ENCODE measurements around the gene OTUD3. TPM values are rescaled to one million over a fixed set of nuclear protein-coding genes. Genes with fewer than 3 reads are reported as not detected.

Gene OTUD3
- total and polyA plus RNA-seq, 9 of the 15 experiments (the other 6 are each of a cell fraction or from before 2014, with no cell fraction given) = 2.0 to 16.6 (median 11.0) TPM

DNA sequence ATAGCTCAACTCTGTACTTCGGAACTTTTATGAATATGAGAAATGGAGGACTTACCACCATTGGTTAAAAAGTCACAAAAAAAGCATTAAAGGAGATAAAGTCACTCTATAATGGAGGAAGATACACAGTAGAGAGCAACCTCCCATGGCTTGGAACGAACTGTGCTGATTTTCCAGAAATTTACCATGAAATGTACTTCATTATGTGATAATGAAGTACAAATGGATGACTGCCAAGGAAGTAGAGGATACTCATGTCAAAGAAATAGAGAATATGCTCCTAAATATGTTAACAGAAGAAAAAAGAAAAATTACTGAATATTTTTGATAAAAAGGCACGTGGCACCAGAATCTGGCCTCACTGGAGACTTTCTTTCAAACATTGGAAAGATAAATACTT is 64.8 kb downstream of the OTUD3 start:
- ChIA-PET POLR2A (interaction anchor here (0.5 to 0.6 kb wide), 2 partner anchors 131 to 210 kb away, joined by 3 read pairs; no protein-coding TSS in a partner anchor), CTCF (ENCODE audit: low intra/inter-chr PET ratio) (no interaction called here)
- Histone ChIP-seq H2AFZ (ENCODE audit: low read depth, low read length) (no peak overlapping the region), H3K9me3 (replicated peaks; ENCODE audit: control insufficient read depth, insufficient read depth, low read depth, low read length) (no peaks in the 10 kb centered on the region), H3K4me2 (ENCODE audit: insufficient read depth, low read length) (no peak overlapping the region), H3K4me3 (no peak overlapping the region), H3K27ac (ENCODE audit: extremely low read depth, low read depth, low read length) (no peak overlapping the region), H4K20me1 (replicated peaks; ENCODE audit: control insufficient read depth, insufficient read depth, low read length) (no peaks in the 10 kb centered on the region), H3K36me3 (ENCODE audit: control insufficient read depth, insufficient read depth, low read length) (no peaks in the 10 kb centered on the region), H3K27me3 (ENCODE audit: control insufficient read depth in 2 of 2, insufficient read depth in 2 of 2, low read length in 2 of 2) (peaks cover 8 to 22% of the 10 kb centered on the region in 2 experiments), H3K79me2 (ENCODE audit: control insufficient read depth, insufficient read depth, low read length) (no peaks in the 10 kb centered on the region), H3K9ac (ENCODE audit: insufficient read depth in 1 of 2, low read depth in 2 of 2, low read length in 2 of 2) (no peak overlapping the region), H3K9me1 (ENCODE audit: control insufficient read depth, insufficient read depth, low read length) (no peaks in the 10 kb centered on the region), H3K4me1 (replicated peaks in 1 of 2; ENCODE audit: control insufficient read depth in 2 of 2, insufficient read depth in 2 of 2, low read length in 2 of 2) (no peaks in the 10 kb centered on the region)
- BruUV-seq (replicated peaks) = no TSS peak
- intact Hi-C loops (cut with micrococcal nuclease) (no loop called here), in situ Hi-C loops (cut with MboI) (no loop called here)
- ATAC-seq (no peak), DNase-seq (ENCODE audit: extremely low read depth in 1 of 4, low spot score in 3 of 4) (no peak), FAIRE-seq (no peak)
- 2% methylated on average over 3 of the region's 3 CpGs for WGBS (ENCODE audit: insufficient coverage, low coverage, missing lambda C conversion rate)
- TF ChIP-seq ZBTB5 (IDR thresholded peaks at IDR 0.05) (no peak), TEAD4 (IDR thresholded peaks at IDR 0.05; ENCODE audit: low read length) (no peak), TEAD4 (CRISPR knock-in tag; IDR thresholded peaks at IDR 0.05; ENCODE audit: borderline replicate concordance) (no peak), PHB2 (IDR thresholded peaks at IDR 0.05; ENCODE audit: low read depth) (no peak), ESRRB (CRISPR knock-in tag; IDR thresholded peaks at IDR 0.05; ENCODE audit: borderline replicate concordance) (no peak), ZNF76 (CRISPR knock-in tag; IDR thresholded peaks at IDR 0.05; ENCODE audit: borderline replicate concordance) (no peak), ZNF197 (CRISPR knock-in tag; IDR thresholded peaks at IDR 0.05; ENCODE audit: low read depth) (no peak), GTF2A2 (tag; IDR thresholded peaks at IDR 0.05) (no peak), LEF1 (IDR thresholded peaks at IDR 0.05) (no peak), FOXK1 (CRISPR knock-in tag; IDR thresholded peaks at IDR 0.05; ENCODE audit: borderline replicate concordance) (no peak), RBFOX2 (IDR thresholded peaks at IDR 0.05; ENCODE audit: low read depth, low read length) (no peak), OTX1 (CRISPR knock-in tag; IDR thresholded peaks at IDR 0.05) (no peak), CREB5 (CRISPR knock-in tag; IDR thresholded peaks at IDR 0.05) (no peak), ARID2 (IDR thresholded peaks at IDR 0.05) (no peak), FOS (IDR thresholded peaks at IDR 0.05; ENCODE audit: extremely low read depth, insufficient read length) (no peak)
- TF ChIP-seq, protein P1, sequence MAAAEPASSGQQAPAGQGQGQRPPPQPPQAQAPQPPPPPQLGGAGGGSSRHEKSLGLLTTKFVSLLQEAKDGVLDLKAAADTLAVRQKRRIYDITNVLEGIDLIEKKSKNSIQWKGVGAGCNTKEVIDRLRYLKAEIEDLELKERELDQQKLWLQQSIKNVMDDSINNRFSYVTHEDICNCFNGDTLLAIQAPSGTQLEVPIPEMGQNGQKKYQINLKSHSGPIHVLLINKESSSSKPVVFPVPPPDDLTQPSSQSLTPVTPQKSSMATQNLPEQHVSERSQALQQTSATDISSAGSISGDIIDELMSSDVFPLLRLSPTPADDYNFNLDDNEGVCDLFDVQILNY (CRISPR knock-in tag; IDR thresholded peaks at IDR 0.05) = no peak
- TF ChIP-seq, protein P2, sequence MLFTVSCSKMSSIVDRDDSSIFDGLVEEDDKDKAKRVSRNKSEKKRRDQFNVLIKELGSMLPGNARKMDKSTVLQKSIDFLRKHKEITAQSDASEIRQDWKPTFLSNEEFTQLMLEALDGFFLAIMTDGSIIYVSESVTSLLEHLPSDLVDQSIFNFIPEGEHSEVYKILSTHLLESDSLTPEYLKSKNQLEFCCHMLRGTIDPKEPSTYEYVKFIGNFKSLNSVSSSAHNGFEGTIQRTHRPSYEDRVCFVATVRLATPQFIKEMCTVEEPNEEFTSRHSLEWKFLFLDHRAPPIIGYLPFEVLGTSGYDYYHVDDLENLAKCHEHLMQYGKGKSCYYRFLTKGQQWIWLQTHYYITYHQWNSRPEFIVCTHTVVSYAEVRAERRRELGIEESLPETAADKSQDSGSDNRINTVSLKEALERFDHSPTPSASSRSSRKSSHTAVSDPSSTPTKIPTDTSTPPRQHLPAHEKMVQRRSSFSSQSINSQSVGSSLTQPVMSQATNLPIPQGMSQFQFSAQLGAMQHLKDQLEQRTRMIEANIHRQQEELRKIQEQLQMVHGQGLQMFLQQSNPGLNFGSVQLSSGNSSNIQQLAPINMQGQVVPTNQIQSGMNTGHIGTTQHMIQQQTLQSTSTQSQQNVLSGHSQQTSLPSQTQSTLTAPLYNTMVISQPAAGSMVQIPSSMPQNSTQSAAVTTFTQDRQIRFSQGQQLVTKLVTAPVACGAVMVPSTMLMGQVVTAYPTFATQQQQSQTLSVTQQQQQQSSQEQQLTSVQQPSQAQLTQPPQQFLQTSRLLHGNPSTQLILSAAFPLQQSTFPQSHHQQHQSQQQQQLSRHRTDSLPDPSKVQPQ (CRISPR knock-in tag; IDR thresholded peaks at IDR 0.05; ENCODE audit: borderline replicate concordance) = no peak
